Kasumi-1 (cell line): ENCODE results near the gene RAB26.
"Not testable (repeated sequence)": the region's sequence is repeated elsewhere in the genome, so short reads cannot be mapped to it uniquely, and the experiment has no call there.

Experiments used
- DNase-seq, 2 experiments: peaks; one replicate each; lab custom pipeline; 2025; lab: John Stamatoyannopoulos, UW

The RAB26 gene, protein sequence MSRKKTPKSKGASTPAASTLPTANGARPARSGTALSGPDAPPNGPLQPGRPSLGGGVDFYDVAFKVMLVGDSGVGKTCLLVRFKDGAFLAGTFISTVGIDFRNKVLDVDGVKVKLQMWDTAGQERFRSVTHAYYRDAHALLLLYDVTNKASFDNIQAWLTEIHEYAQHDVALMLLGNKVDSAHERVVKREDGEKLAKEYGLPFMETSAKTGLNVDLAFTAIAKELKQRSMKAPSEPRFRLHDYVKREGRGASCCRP

DNA sequence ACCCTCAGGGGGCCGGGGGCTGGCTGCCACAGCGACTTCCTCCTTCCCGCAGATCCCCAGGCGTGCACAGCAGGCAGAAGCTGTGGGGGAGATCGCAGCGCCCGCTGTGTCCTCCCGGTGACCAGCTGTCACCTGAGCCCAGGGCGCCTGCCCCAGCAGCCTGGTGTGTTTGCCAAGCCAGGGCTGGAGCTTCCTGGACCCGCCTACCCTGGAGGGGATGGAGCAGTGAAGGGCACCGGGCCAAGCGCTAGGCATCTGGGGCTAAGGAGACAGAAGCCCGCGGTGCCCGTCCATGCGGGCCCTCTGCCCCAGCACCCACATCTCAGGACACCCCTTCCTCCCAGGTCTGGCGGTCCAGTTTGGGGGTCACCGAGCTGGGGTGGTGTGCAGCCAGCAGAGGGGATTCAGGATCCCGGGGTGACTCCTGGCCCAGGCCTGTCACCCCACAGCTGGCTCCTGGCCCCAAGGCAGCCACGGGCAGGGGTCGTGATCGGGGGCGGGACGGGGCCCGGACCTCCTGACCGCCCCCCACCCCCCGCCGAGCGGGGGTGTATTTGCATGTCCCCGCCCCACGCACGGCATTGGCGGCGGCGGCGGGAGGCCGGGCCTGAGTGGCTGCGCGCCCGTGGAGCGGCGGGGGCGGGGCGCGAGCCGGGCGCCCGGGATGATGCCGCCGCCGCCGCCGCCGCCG is at the start of gene RAB26:
Gene RAB26, plus strand, starts transcription at position 645 of the 691 bp plus-strand sequence. CDS start 159 bp downstream, outside the sequence.
- DNase-seq, result no peak

DNA sequence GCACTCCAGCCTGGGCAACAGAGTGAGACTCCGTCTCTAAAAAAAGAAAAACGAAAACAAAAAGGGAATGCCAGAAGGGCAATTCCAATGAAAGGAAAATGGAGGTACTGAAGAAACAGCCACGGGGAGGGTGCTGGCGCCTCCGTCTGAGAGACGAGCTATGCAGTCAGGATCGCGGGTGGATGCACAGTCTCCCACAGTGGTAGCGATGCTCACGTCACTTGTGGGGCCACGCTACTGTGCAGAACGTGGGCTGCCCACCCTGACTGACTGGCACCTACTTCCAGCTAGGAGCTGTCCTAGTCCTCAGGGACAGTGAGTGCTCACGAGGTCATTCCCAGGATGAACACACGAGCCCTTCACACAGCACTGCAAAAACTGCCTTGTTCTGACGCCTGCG is 46.8 kb upstream of the RAB26 start:
- DNase-seq, result not testable (repeated sequence)

DNA sequence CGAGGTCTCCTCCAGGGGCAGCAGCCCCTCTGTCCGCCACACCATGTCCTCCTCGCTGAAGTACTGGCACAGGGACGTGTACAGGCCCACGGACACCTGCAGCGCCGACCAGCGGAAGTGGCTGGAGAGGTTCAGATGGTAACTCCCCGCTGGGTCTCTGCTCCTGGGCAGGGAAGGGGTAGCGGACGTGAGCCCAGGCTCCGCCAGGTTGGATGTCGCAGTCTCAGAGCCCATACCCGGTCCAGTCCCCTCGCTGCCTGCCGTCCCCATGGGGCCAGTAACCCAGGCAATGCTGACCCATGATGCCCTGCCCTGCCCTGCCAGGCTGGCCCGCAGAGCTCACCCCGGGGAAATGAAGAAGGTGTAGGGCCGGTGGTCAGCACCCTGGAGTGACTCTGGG is 46.0 kb upstream of the RAB26 start:
- DNase-seq, result no peak

DNA sequence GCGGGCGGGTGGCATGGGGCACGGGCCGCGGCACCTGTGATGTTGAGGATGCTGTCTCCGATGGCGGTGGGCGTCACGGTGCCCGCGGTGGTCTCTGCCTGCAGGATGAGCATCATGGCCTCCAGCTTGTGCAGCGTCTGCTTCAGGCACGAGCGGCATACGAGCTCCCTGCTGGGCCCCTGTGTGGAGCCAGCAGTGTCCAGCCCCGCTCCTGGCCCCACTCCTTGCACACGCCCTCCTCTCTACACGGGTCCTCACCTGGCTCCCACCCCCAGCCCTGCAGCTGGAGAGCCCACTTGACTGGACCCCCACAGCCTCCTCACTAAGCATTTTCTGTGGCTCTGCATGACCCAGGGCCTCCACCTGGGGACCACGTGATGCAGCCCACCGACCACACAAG is 44.0 kb upstream of the RAB26 start:
- not testable (repeated sequence) for DNase-seq

DNA sequence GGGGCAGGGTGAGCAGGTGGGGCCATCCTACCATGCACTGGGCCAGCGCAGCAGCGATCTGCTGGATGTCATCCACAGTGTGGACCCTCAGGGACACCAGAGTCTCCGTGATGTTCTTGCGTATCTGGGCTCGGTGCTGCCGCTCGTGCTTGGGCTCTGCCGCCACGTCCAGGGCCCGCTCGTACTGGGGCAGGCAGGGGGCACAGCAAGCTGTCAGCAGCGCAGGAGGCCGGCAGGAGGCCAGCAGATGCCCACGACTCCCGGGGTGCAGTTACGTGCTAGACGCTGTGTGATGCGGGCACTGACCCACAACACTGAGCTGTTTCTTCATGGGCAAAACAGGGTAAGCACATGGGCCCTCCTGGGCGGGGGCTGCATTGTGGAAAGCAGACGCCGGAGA is 43.1 kb upstream of the RAB26 start:
- DNase-seq, result not testable (repeated sequence)

DNA sequence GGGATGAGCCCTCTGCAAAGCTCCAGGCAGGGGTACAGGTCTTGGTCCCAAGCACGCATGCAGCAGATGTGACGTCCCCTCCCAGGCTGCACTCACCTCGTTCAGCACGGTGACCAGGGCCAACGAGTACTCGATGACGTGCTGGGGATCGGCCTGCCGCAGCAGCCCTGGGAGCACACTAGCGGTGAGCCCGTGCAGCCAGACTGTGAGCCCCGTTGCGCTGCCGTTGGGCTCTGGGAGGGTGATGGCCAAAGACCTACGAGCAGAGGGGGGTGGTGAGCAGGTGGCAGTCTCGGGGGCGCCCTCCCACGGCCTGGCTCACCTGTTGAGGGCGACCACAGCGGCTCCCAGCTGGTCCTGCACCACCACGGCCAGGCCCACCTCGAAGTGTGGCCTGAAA is 42.7 kb upstream of the RAB26 start:
- DNase-seq, result not testable (repeated sequence)

DNA sequence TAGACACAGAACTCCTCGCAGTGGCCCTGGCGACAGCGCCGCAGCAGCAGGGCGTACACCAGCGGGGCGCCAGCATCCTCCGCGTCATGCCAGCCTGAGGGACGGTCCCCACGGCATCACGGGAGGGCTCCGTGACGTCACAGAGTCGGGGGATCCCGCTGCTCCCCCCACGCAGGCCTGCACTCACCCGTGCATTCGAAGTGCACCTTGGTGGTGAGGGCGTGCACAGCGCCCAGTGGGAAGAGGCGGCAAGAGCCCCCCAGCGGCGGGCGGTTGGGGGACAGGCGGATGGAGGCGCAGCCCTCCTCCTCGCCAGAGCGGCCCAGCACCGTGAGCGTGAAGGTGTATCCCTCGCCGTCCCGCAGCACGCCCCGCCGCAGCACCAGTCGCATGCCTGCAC is 42.2 kb upstream of the RAB26 start:
- DNase-seq, result not testable (repeated sequence)

DNA sequence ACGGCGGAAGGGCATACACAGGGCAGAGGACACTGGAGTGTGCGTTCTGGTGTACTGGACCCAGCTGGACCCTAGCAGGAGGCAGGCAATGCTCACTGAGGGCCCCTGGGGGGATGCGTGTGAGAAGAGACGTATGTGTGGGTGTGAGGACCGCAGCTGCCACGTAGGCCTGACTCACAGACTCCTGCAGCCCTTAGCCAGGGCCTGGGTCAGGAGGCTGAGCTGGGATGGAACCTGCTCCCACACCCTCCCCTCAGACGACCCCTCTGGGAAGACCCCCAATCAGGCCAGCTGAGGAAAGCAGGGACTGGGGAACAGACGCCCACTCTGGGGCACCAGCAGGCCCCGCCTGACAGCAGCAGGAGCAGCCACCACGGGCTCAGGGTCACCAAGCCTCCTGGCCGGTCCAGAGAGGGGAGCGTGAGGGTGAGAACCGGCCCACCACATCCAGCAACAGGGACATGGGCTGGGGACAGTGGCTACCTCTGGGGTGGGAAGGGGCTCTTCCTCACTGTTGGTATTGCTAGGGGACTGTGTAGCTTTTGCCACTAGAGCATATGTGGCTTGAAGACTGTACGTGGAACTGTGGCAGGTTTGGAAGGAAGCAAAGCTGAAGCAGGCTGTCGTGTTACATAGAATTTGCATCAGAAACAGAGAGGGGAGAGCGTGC is 41.2 kb upstream of the RAB26 start:
- DNase-seq, result not testable (repeated sequence)

DNA sequence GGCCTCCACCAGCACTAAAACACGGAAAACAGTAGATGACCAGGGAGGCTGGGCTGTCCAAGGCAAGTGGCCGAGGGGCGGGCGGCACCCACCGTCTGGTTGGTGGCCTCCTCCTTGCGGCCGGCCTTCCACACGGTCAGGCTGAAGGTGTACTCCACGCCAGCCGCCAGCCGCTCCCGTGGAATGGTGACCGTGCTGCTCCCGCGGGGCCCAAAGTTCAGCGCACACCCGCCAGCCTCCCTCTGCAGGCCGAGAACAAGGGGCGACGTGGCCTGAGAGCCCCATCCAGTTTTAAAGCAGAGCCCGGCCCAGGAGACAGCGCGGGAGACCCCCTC is 40.7 kb upstream of the RAB26 start:
- DNase-seq, result not testable (repeated sequence)

DNA sequence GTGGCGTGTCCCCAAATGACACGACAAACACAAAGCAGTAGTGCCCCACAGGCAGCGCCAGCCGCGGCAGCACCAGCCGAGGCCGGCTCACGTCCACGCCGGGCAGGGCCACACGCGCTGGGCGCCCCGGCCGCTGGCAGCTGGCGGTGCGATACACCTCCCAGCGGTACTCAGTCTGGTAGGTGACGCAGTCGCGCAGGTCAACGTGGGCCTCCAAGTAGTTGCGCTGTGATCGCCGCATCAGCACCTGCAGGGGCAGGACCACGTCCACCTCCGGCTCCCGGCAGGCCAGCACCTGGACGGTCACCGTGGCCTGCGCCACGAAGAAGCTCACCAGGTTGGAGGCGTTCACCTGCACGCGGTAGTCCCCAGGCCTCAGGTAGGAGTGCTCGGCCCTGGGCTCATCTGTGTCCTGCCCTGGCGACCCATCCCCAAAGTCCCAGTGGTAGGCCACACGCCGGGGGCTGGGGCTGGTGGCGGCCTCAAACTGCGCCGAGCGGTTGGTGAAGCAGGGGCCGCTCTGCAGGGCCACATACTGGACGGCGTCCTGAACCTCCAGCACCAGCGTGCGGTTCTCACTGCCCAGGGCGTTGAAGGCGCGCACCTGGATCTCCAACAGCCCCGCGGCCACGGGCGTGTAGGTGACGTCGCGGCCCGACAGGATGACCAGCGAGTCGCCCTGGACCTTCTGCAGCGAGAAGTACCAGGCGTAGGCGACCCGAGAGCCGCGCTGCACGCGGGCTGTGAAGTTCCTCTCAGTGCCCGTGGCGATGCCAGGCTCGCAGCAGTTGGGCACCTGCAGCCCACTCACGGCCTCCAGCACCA is 39.8 kb upstream of the RAB26 start:
- DNase-seq, result not testable (repeated sequence)

DNA sequence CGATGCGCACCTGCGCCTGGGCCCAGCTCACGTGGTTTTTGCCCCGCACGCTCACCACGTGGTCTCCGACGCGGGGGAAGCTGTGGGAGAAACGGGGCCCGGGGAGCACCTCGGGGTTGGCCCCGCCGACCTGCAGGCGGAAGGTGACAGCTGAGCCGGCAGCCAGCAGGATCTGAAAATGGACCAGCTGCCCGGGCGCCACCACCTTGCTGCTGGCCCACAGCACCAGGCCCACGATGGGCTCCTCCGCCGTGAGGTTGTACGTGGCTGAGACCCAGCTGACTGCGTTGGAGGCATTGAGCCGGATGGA is 39.2 kb upstream of the RAB26 start:
- not testable (repeated sequence) for DNase-seq

DNA sequence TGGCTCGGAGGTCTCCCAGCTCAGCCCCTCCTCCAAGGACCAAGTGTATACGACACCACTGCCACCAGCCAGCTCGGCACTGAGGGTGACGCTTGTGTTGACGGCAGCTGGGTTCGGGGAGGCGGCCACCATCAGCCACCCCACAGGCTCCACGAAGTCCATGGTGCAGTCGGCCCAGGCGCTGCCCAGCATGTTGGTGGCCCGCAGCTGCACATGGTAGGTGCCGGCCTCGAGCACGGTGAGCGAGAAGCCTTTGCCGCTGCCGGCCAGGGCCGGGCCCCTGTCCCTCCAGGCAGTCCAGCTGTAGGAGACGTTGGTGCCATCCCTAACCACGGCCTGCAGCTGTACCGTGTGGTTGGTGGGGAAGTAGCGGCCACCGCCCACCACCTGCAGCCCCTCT is 38.6 kb upstream of the RAB26 start:
- DNase-seq, result not testable (repeated sequence)

DNA sequence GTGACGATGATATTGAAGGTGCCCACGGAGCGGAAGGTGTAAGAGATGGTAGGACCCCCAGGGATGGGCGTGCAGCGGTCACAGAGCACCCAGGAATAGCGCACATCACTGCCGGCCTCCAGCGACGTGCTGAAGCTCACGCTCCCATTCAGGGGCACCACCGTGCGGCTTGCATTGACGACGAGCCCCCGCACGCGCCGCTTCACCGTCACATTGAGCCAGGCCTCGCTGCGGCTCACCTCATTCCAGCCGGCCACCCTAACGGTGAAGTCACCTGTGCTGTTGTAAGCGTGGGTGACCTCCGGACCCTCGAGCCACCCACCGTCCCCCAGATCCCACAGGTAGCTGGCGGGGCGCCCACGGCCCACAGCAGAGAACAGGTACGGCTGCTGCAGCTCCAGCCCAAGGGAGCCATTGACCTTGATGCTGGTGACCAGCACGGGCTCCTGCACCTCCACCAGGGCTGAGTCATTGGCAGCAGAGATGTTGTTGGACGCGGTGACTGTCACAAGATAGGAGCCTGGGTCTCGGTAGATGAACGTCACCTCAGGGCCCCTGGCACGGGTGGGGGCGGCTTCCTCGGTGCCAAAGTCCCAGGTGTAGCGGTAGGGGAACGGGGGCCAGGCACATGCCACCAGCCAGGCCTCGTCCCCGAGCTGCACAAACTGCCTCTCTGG is 38.0 kb upstream of the RAB26 start:
- DNase-seq, result not testable (repeated sequence)

DNA sequence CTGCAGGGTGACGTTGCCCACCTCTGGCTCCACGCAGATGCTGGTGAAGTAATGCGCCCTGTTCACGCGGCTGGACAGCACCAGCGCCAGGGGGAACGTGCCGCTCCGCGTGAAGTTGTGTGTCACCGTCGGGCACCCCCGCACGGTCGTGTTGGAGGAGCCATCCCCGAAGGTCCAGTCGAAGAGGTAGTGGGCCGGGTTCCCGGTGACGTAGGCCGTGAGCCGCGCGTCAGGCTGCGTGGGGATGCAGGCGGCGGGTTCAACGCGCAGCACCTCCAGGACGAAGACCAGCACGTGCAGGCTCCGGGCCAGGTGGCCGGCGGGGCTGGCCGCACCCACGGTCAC is 37.4 kb upstream of the RAB26 start:
- not testable (repeated sequence) for DNase-seq

DNA sequence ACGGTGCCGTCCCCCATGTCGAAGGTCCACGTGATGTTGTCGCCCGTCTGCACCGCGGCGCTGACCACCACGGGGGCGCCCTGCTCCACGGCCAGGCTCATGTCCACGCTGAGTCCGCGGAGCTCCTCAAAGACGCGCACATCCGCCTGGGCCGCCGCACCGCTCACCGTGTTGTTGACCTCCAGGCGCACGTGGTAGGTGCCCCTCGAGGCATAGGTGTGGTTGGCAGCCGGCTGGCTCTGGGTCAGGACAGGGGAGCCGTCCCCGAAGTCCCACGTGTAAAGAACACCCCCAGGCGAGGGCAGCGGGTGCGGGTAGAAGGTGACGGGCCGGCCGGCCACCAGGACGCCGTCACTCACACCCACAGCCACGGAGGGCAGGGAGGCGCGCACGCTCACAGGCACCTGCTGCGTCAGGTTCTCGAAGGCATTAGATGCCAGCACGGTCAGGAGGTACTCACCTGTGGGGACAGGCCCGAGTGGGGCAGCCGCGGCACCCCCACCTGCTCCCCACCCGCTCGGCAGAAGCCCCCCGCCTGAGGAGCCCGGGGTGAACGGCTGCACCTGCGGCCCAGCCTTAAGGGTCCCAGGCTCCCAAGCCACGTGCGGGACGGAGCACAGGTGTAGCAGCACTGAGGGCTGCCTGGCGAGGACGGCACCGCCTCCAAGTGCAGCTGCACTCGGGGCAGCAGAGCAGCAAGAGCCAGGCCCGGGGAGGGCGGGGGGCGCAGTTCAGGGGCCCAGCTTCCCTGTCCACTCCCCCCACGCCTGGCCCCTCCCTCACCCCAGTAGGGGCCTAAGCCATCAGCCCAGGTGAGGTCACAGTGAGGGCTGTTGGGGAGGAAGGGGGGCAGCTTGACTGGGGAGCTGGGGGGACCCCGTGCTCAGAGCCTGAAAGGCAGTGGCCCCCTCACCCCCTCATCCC is 36.8 kb upstream of the RAB26 start:
- DNase-seq, result not testable (repeated sequence)

DNA sequence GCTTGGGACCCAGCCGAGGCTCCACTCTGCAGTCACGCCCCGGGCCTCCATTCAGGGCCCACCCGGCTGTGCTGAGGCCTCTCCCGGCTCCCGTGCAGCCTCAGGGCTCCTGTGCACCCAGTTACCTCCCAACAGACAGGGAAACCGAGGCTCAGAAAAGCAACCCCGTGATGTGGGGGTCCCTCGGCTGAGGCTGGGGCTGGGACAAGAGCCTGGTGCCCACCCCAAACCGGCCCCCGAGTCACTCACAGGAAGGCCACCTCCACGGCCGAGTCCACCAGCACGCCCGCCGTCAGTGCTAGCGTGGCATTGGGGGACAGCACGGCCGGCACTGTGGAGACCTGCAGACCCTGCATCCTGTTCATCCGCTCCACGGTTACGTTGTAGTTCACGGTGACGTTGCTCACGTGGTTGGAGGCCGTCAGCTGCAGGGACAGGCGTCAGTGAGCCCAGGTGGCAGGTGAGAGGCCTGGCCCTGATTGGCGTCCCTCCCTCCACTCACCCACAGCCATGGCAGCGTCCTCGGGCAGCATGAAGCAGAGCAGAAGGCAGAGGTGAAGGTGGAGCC is 35.8 kb upstream of the RAB26 start:
- not testable (repeated sequence) for DNase-seq

DNA sequence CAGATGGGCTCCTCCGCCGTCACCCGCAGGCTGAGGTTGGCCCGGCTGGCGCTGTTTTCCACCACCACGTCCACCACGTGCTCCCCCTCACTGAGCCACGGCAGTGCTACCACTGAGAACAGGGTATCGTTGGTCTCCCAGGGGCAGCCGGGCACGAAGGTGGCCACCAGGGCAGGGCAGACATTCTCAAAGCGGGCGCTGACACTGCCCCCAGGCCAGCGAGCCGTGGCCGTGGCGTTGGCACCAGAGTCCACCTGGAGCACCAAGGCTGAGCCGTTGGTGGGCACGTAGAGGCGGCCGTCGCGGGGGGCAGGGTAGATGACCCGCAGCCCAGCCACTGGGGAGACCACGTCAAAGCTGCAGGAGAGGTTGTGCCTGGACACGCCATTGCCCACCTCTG is 34.2 kb upstream of the RAB26 start:
- DNase-seq, result not testable (repeated sequence)

DNA sequence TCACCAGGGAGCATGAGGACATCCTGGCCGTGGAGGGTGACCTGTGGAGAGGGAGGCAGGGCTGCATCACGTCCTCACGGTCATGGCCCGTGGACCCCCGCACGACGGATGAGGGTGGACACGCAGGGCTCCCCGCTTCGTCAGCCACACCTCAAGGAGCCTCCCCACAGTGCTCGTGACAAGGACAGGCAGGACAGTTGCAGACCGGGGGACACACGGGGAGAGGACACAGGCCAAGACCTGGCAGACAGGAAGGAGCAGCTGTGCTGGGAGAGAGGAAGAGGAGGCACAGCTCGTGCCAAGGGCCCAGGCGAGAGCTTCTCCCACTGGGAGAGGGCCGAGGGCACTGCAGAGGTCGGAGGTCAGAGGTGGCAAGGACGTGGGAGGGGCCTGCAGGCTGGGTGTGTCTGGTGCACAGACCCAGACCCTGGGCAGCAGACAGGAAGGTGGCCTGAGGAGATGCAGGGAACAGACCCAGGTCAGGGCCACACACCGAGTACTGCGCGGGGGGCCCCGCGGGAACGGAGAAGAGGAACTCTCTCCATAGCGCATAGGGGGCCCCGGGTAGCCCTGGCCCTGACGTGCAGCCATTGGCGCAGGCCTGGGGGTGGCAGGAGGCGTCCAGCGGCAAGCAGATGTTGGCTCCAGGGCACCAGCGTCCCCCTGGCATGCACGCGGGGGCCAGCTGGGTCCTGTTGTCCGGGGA is 33.4 kb upstream of the RAB26 start:
- not testable (repeated sequence) for DNase-seq

DNA sequence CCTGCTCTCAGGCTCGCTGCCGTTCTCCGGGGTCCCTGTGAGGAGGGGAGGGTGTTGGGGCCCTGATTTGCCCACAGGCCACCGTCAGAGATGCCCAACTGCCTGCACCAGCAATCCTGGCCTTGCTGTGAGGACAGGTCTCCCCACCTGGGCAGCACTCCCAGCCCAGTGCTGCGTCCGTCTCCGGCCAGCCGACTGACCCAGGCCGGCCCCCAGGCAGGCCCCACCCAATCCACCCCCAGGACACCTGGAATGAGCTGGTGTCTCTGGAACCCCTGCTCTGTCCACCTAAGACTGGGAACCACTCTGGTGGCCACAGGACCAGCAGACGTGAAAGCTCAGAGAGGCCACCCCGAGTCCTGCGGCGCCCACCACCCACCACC is 32.8 kb upstream of the RAB26 start:
- no peak for DNase-seq

DNA sequence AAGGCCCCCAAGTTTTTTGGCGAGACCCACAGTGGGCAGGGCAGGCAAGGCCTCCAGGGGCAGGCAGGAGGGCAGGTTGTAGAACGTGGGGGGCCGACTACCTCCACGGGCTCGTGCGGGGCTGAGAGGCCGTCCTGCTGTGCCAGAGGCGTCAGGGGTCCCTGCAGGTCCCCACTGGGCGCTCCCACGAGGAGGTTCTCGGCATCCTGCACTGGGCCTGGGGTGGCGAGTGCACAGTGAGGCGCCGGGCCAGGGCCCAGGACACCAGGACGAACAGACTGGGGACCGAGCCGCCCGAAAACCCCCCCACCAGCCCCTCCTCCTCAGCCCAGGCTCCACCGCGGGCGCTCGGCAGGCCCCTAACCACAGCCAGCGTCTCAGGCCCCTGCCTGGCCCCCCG is 32.0 kb upstream of the RAB26 start:
- DNase-seq, result not testable (repeated sequence)
